Activated CD8-positive, alpha-beta memory T cell treated with anti-CD3 and anti-CD28 coated beads, Interleukin-2, amount 50 U/mL, for 1 hour (primary cell): ENCODE measurements around the gene KDM4C.
"Not testable (repeated sequence)": the region's sequence is repeated elsewhere in the genome, so short reads cannot be mapped to it uniquely, and the experiment has no call there.

Source experiments
- DNase-seq: peaks from one replicate; pipeline ENCODE4 v3.0.0-alpha.2; 2020; ENCODE audit errors: extremely low read depth

Gene KDM4C

DNA sequence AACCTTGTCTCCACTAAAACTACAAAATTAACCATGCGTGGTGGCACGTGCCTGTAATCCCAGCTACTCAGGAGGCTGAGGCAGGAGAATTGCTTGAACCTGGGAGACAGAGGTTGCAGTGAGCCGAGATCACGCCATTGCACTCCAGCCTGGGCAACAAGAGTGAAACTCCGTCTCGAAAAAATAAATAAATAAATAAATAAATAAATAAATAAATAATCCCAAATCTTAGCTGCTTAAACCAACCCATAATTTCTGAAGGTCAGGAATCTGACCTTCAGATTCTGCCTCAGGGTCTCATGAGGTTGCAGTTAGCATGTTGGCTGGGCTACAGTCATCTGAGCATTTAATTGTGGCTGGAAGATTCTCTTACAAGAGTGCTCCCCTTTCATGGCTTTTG is 48.5 kb downstream of the KDM4C start:
- DNase-seq: not testable (repeated sequence)

DNA sequence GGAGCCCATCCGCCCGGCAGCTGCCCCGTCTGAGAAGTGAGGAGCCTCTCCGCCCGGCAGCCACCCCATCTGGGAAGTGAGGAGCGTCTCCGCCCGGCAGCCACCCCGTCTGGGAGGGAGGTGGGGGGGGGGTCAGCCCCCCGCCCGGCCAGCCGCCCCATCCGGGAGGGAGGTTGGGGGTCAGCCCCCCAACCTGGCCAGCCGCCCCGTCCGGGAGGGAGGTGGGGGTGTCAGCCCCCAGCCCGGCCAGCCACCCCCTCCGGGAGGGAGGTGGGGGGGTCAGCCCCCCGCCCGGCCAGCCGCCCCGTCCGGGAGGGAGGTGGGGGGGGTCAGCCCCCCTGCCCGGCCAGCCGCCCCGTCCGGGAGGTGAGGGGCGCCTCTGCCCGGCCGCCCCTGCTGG is 49.9 kb downstream of the KDM4C start:
- not testable (repeated sequence) for DNase-seq

DNA sequence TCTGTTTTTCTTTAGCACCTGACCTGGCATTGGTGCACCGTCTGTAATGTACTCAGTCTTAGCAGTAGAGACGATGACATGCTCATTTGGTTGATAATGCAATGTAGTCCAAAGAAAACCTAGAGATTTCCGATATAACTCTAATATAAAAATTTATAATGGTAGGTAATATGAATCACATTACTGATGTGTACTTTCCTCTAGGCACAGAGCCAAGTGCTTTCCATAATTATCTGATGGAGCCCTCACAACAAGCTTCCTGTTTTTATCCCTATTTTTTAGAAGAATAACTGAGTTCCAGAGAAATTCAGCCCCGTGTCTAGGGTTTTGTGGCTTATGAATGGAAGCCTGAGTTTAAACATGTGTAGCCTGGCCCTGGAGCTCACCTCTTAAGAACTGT is 53.7 kb downstream of the KDM4C start:
- DNase-seq: no peak

DNA sequence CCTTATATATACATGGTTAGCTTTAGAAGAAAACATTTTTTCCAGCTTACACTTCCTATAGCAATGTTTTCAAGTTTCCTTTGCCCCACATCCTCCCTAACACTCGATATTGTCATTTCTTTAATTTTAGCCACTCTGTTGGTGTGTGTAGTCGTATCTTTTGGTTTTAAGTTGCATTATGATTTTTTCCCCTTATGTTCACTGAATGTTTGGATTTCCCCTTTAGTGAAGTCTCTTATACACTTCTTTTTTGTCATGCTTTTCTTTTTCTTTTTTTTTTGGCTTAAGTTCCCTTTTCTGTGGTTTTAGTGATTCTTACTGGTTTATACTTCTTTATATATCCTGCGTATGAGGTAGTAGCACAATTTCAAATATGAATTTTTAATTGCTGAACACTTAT is 58.8 kb downstream of the KDM4C start:
- DNase-seq: no peak

DNA sequence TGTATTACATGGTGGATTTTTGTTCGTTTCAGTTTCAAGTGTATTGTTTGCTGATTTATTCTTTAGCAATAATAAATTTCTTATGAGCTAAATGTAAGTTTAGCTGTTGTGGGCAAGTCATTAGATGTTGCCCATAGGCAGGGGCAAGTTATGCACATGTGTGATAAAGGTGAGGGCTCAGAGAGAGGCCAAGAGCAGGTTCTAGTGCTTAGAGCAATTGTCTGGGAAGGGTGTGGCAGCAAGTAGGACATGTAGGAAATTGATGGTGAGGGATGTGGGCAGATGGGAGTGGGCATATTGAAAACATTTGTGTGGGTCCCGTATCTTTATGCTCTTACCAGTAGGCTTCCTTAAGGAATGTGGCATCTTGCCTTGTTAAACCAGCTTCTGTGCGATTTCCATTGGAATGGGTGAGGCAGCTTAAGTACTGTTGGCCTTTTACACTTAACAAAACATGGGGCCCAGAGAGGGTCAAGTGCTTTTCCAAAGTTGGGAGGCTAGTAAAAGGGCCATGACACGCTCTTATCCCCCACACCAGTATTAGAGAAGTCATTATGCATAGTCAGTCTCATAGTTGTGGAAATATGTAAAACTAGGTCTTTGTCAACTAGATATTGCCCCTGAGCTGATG is 60.6 kb downstream of the KDM4C start:
- DNase-seq: no peak

DNA sequence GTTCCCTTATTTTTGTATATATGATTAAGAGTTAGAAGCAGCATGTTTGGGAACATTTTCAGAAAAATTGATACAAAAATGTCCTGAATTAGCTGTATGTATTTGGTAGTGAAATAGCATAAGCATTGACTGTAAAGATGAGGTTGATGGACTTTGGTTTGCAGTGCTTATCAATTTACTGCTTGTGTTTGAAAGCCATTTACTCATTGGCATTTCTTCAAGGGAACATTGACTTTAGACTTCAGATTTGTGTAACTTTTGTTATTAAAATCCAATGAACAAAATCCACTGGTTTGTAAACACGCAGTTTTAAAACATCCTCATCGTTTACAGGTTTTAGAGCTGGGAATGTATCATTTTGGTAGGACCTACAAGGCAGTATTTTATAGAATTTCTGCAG is 61.3 kb downstream of the KDM4C start:
- no peak for DNase-seq

DNA sequence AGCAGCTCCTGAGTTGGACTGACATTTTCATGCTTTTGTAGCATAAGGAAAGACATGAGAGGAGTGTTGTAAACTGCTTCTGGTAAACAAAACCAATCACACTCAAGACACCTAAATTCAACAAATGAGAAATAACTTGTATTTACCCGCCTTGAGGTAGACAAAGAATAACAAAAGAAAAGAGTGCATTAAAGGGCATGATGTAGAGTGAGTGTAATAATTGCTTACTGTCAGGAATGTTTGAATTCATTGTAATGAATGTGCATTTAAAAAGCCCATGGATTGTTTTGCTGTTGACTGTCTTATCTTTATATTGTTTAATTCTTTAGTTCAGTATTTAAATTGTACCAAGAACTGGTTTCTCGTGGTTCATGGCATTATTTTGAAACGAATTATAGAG is 61.8 kb downstream of the KDM4C start:
- DNase-seq: no peak

DNA sequence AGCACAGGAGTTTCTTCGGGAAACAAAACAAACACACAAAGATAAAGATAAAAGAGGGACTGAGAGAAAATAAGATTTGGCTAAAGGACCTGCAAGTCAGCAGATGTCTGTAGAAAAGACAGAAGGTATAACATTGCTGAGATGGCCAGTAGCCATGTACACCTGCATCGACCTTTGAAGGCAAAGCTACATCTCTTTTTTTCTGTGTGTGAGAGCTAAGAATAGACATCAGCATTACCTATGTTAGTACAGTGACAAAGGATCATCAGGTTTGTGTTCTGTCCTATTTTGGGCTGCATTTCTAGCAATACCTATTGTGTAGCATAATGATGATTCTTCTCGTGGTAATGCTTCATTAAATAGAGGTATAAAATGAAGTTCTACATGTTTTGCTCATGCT is 64.9 kb downstream of the KDM4C start:
- DNase-seq: no peak

DNA sequence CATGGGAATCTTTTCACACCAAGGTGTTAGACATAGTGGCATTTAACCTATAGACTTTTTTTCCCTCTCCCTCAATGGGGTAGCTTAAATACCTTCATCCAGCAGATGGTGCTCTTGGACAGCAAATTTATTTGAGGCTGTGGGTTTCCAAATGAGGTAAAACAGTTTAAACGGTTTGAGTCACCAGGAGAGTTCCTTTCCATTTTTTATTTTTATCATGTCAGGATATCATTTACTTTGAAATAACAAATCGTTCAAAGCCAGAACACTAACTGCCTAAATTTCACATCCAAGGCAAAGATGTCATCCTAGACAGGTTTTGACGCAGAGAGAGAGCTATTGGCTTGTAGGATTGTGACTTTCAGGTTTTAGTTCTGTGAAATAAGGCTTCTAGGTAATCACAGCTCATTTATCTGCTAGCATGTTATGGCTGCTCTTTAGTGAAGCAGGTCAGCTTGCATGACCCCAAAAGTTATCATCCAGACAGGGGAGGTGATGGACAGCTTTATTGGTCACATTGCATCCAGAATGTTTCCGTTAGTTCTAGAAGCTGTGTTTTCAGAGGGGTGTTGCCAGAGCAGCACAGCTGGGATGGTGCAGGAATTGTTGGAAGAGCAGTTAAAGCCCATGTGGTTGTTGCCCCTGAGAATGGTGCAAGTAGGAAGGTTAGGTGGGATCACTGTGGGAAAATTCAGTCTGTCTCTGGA is 69.8 kb downstream of the KDM4C start:
- no peak for DNase-seq

DNA sequence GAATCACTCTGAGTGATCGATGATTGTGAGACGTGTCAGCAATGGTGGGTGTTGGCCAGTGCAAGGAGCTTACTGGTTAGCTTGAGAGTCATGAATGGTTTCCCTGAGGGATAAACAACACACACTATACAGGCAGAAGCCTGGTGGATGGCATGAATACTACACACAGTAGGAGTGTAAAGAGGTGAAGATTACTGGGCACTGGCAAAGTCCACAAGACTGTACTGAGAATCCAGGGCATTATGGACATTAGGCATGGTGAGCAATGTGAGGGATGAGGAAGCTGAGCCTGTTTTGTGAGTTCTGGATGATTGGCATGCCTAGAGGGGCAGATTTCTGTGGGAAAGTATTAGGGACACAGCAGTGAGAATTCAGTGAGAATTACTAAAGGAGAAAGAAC is 71.3 kb downstream of the KDM4C start:
- no peak for DNase-seq

DNA sequence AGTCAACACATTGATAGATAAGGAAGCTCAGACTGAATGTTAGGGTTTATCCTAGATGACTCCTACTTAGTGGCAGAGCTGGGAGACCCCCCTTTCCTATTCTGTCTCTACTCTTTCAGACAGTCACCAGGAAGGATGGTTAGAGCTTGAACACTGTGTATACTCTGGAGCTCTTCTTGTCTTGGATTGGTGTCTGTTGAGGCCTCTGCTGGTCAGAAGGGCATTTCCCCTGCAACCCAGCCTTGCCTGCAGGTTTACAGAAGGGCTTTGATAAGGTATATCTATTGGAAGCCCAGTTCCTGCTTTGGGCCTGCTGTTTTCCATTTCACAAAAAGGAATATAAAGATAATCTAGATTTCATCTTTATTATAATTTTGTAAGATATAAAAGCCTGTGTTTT is 71.8 kb downstream of the KDM4C start:
- DNase-seq: no peak

DNA sequence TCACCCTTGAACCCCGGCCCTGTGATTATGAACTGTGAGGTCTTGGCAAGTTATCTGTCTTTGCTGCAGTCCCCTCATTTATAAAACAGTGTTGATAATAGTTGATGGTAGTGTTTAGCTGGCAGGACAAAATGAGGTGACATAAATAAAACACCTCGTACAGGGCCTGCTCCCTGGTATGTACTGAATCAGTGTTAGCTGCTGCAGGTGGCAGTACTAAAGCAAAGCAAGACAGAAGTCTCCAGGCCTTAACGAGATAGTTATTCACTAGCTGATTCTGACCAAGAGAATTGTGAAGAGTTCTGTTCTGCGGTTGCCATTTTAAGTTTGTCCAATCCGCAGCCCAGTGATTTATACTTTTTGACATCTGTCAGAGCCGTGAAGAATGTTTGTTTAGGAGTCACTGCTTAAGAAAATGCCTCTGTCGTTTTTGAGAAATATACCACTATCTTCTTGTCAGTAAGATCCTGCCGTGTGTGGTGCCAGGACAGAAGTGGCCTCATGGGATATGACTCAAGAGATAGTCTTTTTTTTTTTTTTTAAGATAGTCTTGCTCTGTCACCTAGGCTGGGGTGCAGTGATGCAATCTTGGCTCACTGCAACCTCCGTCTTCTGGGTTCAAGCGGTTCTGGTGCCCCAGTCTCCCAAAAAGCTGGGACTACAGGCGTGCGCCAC is 75.9 kb downstream of the KDM4C start:
- no peak for DNase-seq

DNA sequence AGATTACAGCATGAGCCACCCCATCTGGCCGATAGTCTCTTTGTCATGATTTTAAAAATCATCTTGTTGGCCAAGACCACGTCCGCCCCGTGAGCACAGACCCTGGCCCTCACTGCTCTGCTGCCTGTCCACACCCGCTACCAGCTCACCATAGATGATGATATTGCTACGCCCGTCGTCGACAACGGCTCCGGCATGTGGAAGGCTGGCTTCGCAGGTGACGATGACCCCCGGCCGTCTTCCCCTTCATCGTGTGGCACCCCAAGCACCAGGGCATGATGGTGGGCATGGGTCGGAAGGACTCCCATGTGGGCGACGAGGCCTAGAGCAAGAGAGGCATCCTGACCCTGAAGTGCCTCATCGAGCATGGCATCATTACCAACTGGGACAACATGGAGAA is 76.5 kb downstream of the KDM4C start:
- no peak for DNase-seq

DNA sequence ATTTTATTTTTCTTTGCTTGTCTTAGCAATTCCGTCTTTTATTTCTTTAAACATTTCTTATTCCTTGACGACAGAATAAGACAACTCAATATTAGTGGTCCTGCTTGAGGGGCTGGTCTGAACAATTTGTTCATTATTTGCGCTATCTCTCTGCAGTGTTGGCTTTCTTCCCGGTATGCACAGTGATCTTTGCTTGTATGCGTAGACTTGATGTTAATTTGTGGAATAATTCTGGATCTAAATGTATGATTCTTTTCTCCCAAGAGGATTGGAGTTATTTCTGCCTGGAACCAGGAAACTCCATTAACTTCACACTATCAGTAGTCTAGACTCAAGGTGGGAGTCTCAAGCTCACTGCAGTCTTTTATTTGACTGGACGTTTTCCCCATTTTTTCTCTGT is 80.4 kb downstream of the KDM4C start:
- no peak for DNase-seq

DNA sequence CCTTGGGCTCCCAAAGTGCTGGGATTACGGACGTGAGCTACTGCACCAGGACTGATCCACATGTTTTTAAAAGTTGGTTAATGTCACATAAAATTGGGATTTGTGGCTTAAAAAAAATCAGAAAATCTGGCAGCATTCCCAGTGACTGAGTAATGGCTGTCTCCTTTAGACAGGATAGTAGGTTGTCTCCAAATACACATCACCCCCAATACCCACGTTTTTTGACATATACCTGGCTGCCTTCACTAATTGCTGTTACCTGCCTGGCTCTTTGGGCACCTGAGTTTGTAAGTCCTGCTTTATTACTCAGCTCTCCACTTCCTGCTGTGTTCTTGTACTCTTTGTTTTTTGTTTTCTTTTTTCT is 84.8 kb downstream of the KDM4C start:
- DNase-seq: no peak

DNA sequence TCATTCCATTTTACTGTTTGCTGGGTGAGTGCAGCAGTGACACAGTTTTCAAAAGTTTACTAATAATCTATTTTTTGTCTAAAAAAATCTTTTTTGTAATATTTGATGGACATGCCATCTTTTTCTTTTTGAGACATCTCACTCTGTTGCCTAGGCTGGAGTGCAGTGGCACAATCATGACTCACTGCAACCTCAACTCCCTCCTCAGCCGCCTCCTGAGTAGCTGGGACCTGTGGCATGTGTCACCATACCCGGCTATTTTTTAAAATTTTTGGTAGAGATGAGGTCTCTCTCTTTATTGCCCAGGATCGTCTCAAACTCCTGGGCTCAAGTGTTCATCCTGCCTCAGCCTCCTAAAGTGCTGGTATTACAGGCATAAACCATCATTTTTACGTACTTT is 86.0 kb downstream of the KDM4C start:
- no peak for DNase-seq

DNA sequence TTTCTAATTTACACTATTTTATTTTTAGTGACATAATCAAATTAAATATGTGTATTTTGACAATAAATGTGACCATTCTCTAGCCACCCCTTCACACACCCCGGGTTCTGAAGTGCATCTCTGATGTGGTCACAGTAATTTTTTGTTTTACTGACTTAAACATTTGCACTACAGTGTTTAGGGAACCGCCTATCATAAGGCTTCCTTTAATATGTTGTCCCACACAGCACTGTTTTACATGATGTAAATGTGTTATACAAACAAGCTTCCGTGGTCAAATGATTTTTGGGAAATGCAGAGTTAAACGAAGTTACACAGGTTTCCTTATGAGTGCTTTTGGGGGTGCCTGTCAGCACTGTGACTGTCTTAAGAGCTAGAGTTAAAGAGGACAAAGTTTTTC is 86.5 kb downstream of the KDM4C start:
- DNase-seq: no peak

DNA sequence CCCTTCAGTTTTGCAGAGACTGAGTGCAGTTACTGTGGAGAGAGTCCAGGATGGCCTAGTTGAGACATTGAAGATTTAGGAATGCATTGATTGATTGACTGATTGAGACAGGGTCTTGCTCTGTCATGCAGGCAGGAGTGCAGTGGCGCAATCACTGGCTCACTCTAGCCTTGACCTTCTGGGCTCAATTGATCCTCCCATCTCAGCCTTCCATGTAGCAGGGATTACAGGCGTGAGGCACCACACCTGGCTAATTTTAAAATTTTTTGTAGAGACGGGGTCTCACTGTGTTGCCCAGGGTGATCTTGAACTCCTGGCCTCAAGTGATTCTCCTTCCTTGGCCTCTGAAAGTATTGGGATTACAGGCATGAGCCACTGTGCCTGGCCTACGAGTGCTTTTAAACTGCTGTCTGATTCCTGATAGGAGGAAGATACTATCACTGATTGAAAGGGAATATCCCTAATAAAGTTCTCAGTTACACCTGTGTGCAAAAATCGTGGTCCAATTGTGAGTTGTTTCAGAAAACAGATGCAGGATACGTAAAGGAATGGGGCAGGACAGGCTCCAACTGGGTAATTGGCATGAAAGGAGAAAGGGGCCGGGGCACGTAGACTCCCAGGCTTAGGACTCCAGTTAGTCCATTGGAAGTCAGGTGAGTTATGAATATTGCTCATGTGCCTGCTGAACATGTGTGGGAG is 87.5 kb downstream of the KDM4C start:
- DNase-seq: no peak

DNA sequence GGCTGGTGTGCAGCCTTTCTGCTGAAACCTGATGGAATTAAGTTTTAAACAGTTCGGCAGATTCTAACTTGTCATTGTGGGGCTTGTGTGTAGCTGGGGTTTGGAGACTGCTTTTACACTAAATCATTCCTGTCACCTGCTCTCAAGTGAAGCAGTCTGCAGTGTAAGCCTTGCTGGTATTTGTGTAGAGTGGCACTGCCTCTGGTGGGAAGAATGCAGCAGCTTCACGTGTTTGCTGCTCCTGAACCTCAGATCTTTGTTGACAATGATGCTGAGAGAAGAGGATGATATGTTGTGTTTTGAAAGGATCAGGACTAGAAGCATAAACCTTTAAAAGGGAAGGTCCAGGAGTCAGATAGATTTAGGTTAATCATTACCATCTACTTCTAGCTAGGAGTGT is 88.1 kb downstream of the KDM4C start:
- no peak for DNase-seq

DNA sequence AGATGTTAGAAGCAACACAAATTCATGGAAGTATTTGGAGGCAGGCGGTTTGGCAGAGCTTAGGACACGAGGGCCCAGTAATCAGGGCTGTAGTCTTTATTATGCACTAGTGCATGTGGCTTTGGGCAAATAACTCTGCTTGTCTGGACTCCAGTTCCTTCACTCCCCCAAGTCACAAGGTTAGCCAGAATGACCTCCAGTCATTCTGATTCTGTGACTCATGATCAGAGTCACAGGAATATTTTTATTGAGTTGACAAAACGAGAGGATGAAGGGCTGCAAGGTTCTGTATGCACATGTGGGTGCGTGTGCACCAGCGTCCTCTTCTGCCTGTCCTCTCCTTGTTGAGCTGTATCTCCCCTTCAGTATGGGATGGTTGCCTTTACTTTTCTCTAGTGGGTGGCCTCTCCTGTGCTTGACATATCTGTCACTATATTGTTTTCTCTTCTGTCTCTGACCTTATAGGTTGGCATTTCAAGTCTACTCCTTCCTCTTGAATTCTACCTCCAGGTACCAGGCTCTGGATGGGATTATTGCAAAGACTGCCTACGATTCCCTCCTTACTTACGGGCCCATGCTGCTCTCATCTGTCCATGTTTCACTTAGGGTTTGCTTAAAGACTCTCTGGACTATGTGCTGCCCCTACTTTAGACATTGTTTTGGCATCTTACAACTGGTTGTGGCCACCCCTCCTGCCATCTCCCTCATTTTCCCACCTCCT is 94.6 kb downstream of the KDM4C start:
- DNase-seq: no peak

DNA sequence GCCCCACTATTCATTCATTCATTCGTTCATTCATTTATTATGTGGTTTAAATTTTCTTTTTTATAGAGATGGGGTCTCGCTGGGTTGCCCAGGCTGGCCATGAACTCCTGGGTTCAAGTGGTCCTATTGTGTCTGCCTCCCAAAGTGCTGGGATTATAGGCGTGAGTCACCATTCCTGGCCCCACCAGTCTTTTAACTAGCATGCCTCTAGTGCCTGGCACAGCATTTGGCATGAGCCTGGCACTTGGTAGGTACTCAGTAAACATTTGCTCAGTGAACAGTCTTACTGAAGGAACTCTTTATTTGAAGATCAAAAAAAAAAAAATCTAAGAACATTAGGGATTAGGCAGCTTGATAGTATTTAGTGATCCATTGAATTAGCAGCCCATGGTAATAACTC is 98.1 kb downstream of the KDM4C start:
- DNase-seq: no peak

DNA sequence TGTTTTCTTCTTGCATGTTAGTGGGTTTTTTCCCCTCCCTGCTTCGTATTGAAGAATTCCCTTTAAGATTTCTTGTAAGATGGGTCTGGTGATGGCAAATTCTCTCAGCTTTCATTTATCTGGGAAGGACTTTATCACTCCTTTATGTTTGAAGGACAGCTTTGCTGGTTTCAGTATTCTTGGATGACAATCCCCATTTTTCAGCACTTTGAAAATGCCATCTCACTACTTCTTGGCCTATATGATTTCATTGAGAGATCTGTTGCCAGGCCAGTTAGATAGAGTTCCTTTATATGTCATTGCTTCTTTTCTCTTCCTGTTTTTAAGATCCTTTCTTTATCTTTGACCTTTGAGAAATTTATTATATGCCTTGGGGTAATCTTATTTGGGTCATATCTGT is 106.3 kb downstream of the KDM4C start:
- DNase-seq: no peak
